HUES64 (cell line): Measurements from ENCODE around the gene NACAD.

ENCODE experiments used
- H3K27ac ChIP-seq: 2 replicates; pipeline ENCODE4 v1.7.0; 2013; ENCODE audit warnings: low read depth, low read length, inconsistent platforms
- H3K27me3 ChIP-seq: 2 replicates; pipeline ENCODE4 v1.6.1; 2013; ENCODE audit warnings: mild to moderate bottlenecking, low read length; ENCODE audit not compliant: insufficient read depth
- H3K36me3 ChIP-seq: 2 replicates; pipeline ENCODE4 v1.6.1; 2013; ENCODE audit warnings: mild to moderate bottlenecking, low read length; ENCODE audit not compliant: insufficient read depth
- H3K4me1 ChIP-seq: 2 replicates; pipeline ENCODE4 v1.6.1; 2013; ENCODE audit warnings: mild to moderate bottlenecking, low read length, moderate library complexity; ENCODE audit not compliant: insufficient read depth
- H3K4me3 ChIP-seq: 2 replicates; pipeline ENCODE4 v1.5.1; 2013; ENCODE audit warnings: mild to moderate bottlenecking, low read length, moderate library complexity
- H3K9ac ChIP-seq: 2 replicates; pipeline ENCODE4 v1.6.1; 2013; ENCODE audit warnings: mild to moderate bottlenecking, low read depth, low read length
- H3K9me3 ChIP-seq: 2 replicates; pipeline ENCODE4 v1.6.1; 2013; ENCODE audit warnings: low read depth, low read length; ENCODE audit not compliant: insufficient read depth
- WGBS: fragments of 150-250, 120-280 bp; methylation state at CpG from one replicate; pipeline ENCODE4 v1.1.7; 2013; ENCODE audit warnings: missing lambda C conversion rate; 5-methylcytosine and 5-hydroxymethylcytosine counted together

NACAD gene

DNA sequence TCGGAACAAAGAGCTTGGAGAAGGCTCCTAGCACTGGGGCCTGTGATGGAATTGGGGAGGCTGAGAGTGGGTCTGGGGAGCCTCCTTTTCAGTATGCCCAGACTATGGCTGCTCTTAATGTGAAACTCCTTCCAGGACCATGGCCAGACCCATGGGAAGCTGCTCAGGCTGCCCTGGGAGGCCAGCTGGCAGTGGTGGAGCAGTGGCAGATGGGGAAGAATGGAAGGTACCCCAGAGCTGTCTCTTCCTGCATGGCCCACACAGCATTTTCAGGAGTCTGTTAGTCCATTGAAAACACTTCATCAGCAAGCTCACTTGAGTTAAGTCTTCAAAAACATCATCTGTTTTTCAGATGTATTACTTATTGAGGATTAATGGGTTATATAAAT is 18.5 kb downstream of the NACAD start:
- no peaks in the 10 kb centered on the region for H3K9me3 ChIP-seq
- H3K27me3 ChIP-seq, result no peaks in the 10 kb centered on the region
- no peak overlapping the region for H3K9ac ChIP-seq
- 95% methylated on average over 1 of the region's 1 CpG for WGBS
- no peaks in the 10 kb centered on the region; the same call in 1 of the 2 replicates for H3K4me1 ChIP-seq
- H3K36me3 ChIP-seq, result peaks cover 42% of the 10 kb centered on the region
- no peak overlapping the region for H3K27ac ChIP-seq
- no peak overlapping the region for H3K4me3 ChIP-seq

DNA sequence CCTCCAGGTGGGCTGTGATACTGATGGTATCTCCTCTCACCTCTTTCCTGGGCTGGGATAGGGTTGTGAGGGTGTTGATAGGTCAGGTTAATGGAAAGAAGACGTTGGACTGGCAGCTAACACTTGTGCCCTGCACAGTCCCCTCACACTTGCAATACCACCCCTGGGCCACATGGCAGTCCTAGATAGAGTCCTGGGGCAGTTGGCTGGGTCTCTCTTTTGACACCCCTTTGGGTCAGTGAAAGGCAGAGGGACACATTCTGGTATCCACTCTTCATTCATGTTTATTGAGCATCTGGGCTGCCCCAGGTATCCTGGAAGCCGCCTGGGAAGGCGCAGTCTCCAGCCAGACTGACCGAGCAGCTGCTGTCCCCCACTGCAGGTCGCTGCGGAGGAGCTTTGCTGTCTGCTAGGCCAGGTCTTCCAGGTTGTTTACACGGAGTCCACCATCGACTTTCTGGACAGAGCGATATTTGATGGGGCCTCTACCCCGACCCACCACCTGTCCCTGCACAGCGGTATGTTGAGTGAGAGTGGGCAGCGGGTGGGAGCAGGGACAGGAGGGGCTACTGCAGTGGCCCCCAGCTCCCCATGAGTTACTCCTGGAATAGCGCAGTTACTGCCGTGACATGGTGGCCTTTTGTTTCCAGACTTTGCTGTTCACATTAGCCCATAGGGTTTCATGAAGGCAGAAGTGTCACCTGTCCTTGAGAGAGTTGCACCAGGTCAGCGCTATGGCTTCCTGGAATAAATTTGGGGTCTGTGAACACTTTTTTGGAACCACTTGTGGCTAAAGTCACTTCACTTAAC is 19.1 kb downstream of the NACAD start:
- Histone ChIP-seq H3K4me3 (no peak overlapping the region), H3K27me3 (no peaks in the 10 kb centered on the region), H3K9ac (no peak overlapping the region), H3K9me3 (no peaks in the 10 kb centered on the region), H3K36me3 (peaks cover 37% of the 10 kb centered on the region), H3K4me1 (no peaks in the 10 kb centered on the region; the same call in 1 of the 2 replicates), H3K27ac (no peak overlapping the region)
- WGBS, result 97% methylated on average over 14 of the region's 15 CpGs

DNA sequence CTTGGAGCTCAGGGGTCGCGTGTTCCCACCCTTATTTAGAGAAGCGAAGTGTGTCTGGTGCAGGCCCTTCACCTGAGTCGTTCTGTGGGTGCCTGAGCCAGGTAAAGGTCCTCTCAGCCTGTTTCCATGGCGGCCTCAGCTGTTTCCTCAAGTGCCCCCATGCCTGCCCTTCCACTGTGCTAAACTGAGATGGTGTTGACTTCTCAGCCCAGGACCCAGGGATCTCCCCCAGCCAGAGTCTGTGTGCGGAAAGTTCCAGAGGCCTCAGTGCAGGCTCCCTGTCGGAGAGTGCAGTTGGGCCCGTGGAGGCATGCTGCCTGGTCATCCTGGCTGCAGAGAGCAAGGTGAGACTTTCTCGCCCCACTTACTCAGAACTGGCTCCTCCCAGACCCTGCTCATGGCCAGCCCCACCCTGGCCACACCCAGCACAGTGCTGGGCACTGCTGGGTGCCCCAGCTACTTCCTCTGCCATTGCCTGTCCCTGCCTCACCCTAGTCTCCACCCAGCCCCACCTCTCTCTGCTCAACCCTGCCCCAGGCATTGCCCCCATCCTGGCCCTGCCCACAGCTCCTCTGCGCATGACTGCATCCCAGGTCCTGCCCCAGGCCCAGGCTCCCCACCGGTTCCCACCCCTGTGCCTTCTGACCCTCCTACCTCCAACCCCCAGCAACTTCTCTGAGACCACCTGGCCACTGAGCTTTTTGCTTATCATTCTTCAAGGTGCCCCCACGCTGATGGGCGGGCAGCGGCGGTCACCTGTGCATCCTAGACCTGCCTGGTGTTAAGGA is 20.3 kb downstream of the NACAD start:
- Histone ChIP-seq H3K9me3 (no peaks in the 10 kb centered on the region), H3K36me3 (peaks cover 34% of the 10 kb centered on the region), H3K4me1 (no peaks in the 10 kb centered on the region; the same call in 1 of the 2 replicates), H3K27me3 (no peaks in the 10 kb centered on the region), H3K27ac (no peak overlapping the region), H3K4me3 (no peak overlapping the region), H3K9ac (no peak overlapping the region)
- 93% methylated on average over 15 of the region's 15 CpGs for WGBS

DNA sequence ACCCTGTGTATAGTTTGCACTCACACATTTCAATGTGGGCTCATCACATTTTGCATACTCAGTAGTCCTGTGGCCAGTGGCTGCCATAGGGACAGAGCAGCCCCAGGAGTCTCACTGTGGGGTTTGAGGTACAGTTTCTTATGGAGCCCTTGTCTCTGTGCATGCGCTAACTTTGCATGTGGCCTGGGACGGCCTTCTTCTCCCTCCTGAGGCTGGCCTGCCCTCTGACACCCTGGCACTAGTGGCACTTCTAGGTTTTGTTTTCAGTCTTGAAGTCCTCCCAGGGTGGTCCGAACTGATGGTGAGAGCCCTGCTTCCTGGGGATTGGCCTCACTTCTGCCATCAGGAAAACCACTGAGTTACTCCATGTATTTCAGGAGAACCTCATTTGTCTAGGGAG is 21.2 kb downstream of the NACAD start:
- H3K36me3 ChIP-seq, result peaks cover 33% of the 10 kb centered on the region
- H3K27ac ChIP-seq, result no peak overlapping the region

DNA sequence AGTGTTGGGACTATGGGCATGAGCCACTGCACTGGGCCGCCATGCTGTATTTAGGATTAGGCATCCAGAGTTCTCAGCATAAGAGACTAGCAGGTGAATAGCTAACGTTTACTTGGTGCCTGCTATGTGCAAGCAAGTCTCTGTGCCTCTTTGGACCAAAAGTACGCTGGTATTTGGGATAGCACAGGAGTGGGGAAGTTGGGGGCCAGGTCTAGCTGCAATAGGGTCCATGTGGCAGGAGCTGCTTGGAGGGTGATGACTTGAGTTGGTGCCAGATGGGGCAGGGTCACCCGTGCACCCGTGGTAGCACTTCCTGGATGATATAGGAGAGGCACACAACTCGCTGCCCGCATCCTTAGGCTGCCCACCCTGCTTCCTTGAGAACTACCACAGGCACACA is 22.4 kb downstream of the NACAD start:
- Histone ChIP-seq H3K4me1 (no peaks in the 10 kb centered on the region), H3K9ac (no peak overlapping the region), H3K27ac (no peak overlapping the region), H3K27me3 (no peaks in the 10 kb centered on the region), H3K4me3 (no peak overlapping the region), H3K9me3 (no peaks in the 10 kb centered on the region), H3K36me3 (peaks cover 33% of the 10 kb centered on the region)
- 92% methylated on average over 6 of the region's 7 CpGs for WGBS

More for the DNA sequence above, 21.2 kb downstream of the NACAD start:
- Histone ChIP-seq H3K4me3 (no peak overlapping the region), H3K27me3 (no peaks in the 10 kb centered on the region), H3K9ac (no peak overlapping the region), H3K4me1 (no peaks in the 10 kb centered on the region; the same call in 1 of the 2 replicates), H3K9me3 (no peaks in the 10 kb centered on the region)
- 93% methylated on average over 3 of the region's 3 CpGs for WGBS

DNA sequence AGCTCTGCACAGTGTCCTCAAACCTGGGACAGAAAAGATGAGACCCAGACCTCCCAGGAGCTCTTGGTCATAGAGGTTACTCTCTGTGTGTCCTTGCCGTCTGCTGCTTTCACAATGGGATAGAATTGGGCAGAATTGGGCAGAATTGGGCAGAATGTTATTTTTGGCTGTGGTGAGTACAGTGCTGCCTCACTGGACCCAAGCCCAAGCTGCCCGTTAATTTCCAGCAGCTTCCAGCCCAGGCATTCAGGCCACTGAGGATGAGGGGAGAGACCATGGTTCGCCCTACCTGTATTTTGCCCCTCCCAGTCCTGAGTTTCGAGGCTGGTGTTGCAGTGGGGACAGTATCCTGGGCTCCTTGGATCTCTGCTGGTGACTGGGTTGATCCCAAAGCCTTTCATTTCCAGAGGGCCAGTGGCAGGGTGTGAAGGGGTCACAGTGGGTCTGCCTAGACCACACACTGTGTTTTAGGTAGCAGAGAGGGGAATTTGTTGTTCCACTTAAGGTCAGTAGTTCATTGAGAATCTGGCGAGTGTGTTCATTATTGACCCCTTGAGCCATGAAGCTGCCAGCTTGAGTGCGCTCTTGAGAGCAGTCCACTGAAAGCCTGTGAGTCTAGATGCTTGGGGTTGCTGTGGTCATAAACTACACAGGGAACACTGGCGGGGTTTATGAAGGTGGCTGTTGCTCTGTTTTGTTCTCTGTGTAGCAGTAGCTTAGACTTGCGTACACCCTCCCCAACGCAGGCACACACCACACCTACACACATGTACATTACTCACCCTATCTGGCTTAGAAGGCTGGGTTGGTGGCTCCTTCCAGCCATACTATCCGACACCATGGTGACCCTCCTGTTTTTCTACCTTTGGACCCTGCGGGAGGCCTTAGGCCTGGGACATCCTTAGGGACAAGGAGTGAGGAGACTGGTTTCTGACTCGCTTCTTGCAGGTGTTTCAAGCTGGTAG is 23.5 kb downstream of the NACAD start:
- Histone ChIP-seq H3K4me3 (no peak overlapping the region), H3K9ac (no peak overlapping the region), H3K36me3 (peaks cover 28% of the 10 kb centered on the region), H3K9me3 (no peaks in the 10 kb centered on the region), H3K27me3 (no peaks in the 10 kb centered on the region), H3K27ac (no peak overlapping the region), H3K4me1 (no peaks in the 10 kb centered on the region)
- WGBS, result 96% methylated on average over 12 of the region's 12 CpGs

DNA sequence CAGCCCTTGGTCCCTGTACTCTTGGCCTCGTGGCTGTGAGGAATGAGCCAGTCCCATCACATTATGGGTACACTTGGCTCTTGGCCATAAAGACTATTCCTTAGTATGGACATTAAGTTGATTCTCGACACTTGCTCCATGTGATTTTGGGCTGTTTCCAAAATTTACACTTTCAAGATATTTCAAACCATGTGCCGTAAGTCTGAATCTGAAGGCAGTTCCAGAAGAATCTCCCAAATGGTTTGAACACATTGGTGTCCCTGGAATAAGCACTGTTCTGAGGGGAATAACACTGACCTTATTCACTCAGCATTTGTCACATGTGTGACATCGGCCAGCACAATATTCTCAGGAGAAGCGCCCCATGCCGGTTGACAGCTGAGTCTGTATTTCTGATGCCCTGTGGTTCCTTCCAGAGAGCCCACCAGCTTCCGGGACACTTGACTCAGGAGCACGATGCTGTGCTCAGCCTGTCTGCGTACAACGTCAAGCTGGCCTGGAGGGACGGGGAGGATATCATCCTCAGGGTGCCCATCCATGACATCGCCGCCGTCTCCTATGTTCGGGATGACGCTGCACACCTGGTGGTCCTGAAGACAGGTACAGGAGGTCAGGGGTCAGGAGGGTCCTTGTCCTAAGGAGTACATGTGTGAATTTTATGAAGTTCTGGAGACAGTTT is 24.6 kb downstream of the NACAD start:
- H3K27ac ChIP-seq, result no peak overlapping the region
- 91% methylated on average over 16 of the region's 16 CpGs for WGBS
- H3K27me3 ChIP-seq, result no peaks in the 10 kb centered on the region
- H3K9ac ChIP-seq, result no peak overlapping the region
- H3K4me3 ChIP-seq, result no peak overlapping the region
- H3K9me3 ChIP-seq, result no peaks in the 10 kb centered on the region
- peaks cover 20% of the 10 kb centered on the region for H3K36me3 ChIP-seq
- H3K4me1 ChIP-seq, result no peaks in the 10 kb centered on the region

DNA sequence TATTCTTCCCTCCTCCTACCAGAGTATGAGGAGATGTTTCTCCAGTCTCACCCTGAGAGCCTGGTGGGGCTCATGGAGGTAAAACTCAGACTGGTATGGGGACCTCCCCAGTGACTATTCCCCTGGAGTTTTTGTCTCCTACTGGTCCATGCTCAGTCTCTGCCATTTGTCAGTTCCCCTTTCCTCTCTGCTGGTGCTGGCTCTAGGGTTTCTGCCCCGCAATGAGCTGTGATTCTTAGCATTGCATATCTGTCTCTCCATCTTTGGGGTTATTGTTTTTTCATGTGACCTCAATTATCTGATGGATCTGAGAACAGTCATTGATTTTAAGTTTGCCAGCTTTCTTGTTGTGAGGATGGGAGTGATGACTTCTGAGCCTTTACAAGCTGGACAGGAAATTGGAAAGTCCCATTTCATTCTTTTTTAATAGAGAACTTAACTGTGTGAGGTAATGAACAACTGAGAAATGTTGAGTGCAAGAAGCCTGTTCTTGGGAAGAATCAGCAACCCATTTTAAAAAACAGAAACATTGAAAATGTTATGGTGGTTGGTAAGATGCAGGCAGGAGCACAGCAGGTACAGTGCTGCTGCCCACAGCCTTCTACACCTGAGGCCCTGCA is 26.9 kb downstream of the NACAD start:
- peaks cover 16% of the 10 kb centered on the region for H3K36me3 ChIP-seq
- H3K4me3 ChIP-seq, result no peak overlapping the region
- no peaks in the 10 kb centered on the region for H3K9me3 ChIP-seq
- H3K27ac ChIP-seq, result no peak overlapping the region
- H3K9ac ChIP-seq, result no peak overlapping the region
- WGBS, result 100% methylated on average over 1 of the region's 1 CpG
- no peaks in the 10 kb centered on the region for H3K27me3 ChIP-seq
- H3K4me1 ChIP-seq, result no peaks in the 10 kb centered on the region

DNA sequence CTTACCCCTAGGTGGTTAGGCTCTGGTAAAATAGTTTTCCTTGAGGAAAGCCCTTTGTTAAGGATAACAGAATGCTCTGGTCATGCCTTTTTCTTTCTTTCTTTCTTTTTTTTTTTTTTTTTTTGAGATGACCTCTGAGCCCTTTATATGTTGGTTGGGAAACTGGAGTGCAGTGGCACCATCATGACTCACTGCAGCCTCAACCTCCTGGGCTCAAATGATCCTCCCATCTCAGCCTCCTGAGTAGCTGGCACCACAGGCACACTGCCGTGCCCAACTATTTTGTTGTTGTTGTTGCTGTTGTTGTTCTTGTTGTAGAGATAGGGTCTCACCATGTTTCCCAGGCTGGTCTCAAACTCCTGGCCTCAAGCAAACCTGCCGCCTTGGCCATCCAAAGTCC is 27.4 kb downstream of the NACAD start:
- H3K36me3 ChIP-seq, result peaks cover 16% of the 10 kb centered on the region
- no peak overlapping the region for H3K9ac ChIP-seq
- no peaks in the 10 kb centered on the region for H3K27me3 ChIP-seq
- 94% methylated on average over 2 of the region's 2 CpGs for WGBS
- H3K4me1 ChIP-seq, result no peaks in the 10 kb centered on the region
- H3K9me3 ChIP-seq, result no peaks in the 10 kb centered on the region
- no peak overlapping the region for H3K4me3 ChIP-seq
- H3K27ac ChIP-seq, result no peak overlapping the region

DNA sequence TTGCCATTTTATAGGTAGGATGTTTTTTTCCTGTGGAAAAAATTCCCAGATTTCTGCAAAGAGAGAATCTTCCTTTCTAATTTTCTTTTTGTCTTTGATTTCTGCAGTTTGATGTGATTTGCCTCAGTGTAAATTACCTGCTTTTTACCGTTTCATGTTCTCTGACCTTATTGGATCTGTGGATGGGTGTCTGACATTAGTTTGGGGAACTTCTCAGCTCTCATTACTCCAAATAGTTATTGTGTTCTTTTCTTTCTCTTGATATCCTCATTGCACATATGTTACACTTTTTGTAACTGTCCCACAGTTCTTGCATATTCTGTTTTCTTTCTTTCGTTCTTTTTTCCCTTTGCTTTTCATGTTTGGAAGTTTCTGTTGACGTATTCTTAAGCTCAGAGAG is 28.5 kb downstream of the NACAD start:
- H3K36me3 ChIP-seq, result peaks cover 11% of the 10 kb centered on the region; the same call in 1 of the 2 replicates
- 92% methylated on average over 3 of the region's 3 CpGs for WGBS
- H3K27ac ChIP-seq, result no peak overlapping the region
- no peaks in the 10 kb centered on the region for H3K27me3 ChIP-seq
- H3K9ac ChIP-seq, result no peak overlapping the region
- H3K4me1 ChIP-seq, result no peaks in the 10 kb centered on the region
- H3K4me3 ChIP-seq, result no peak overlapping the region
- H3K9me3 ChIP-seq, result no peaks in the 10 kb centered on the region
